HL-60/S4 (cell line): ENCODE results near the gene KIAA0232.
"Not testable (repeated sequence)": the region's sequence is repeated elsewhere in the genome, so short reads cannot be mapped to it uniquely, and the experiment has no call there.

Experiments used
- in situ Hi-C: fragments of 300-500 bp; cut with MboI; formaldehyde crosslinking; loops from 2 replicates; pipeline ENCODE4 v1.14.3; 2022; ENCODE audit warnings: low sequenced_read_pairs

KIAA0232 gene

DNA sequence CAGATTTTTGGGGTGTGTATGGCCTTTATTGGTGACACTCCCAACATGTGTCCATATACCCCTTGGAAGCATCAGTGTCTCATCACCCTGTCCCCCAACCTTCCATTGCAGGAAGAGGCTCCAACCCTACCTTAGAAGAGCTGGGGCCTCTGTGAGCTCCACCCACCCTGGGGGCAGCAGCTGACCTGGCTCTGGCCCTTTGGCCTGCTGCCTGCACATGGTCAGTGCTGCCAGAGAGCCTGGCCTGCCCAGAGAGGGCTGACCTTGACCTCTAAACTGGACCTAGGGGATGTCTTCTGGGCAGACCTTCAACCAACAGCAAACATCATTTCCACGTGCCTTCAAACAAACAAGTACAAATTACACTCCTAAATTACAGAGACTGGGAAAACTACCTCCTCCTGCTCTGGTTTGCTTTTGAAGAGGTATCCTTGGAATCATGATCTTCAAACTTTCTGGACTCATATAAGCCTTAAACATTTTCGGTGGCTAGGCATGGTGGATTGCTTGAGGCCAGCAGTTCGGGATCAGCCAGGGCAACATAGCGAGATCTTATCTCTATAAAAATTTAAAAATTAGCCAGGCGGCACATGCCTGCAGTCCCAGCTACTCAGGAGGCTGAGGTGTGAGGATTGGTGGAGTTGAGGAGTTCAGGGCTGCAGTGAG, 27.3 kb upstream of the KIAA0232 start:
- in situ Hi-C loops = no loop called here

DNA sequence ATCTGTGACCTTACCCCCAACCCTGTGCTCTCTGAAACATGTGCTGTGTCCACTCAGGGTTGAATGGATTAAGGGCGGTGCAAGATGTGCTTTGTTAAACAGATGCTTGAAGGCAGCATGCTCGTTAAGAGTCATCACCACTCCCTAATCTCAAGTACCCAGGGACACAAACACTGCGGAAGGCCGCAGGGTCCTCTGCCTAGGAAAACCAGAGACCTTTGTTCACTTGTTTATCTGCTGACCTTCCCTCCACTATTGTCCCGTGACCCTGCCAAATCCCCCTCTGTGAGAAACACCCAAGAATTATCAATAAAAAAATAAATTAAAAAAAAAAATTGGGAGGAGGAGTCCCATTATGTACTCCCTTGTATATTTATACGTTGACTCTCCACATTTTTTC, 26.2 kb upstream of the KIAA0232 start:
- in situ Hi-C loops = not testable (repeated sequence)

GRCh38 chr4:6758728-6759127, 23.8 kb upstream of the KIAA0232 start:
- in situ Hi-C loops = no loop called here

DNA sequence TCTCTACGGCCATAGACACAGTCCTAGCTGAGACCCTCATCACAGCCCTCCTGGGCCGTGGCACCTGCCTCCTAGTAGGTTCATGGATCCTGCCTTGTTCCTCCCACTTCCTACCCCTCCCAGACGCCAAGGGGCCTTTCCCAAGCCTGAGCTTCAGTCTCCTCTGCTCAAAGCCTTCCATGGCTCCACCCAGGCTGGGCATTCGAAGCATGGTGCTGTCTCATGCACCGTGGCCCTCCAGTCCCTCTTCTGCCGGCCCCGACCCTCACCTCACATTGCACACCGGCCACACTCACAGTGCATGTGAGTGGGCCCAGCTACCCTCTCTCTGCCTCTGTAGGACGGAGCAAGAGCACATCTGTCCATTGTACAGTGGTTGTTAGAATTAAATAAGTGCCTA, 21.7 kb upstream of the KIAA0232 start:
- in situ Hi-C loops = no loop called here

- in situ Hi-C loops = no loop called here
These were observed 20.6 kb upstream of the KIAA0232 start for GRCh38 chr4:6761649-6762615.

- in situ Hi-C loops = no loop called here
These were observed 19.1 kb upstream of the KIAA0232 start for GRCh38 chr4:6763330-6763851.

GRCh38 chr4:6764976-6765620, 17.4 kb upstream of the KIAA0232 start:
- in situ Hi-C loops = no loop called here

GRCh38 chr4:6765703-6766102, 16.8 kb upstream of the KIAA0232 start:
- in situ Hi-C loops = no loop called here

DNA sequence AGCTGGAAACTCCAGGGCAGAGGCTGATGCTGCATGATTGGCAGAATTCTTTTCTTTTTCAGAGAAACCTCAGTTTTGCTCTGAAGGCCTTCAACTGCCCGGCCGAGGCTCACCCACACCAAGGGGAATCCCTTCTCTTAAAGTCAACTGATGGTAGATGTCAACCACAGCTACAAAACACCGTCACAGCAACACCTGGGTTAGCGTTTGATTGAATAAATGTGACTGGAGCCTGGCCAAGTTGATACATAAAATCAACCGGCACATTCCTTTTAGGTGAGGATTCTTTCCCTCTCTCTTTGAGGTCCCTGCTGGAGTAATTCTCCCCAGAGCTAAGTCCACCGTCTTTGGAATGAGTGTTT, 15.2 kb upstream of the KIAA0232 start:
- in situ Hi-C loops = no loop called here

GRCh38 chr4:6767748-6768538, 14.6 kb upstream of the KIAA0232 start:
- in situ Hi-C loops = no loop called here

DNA sequence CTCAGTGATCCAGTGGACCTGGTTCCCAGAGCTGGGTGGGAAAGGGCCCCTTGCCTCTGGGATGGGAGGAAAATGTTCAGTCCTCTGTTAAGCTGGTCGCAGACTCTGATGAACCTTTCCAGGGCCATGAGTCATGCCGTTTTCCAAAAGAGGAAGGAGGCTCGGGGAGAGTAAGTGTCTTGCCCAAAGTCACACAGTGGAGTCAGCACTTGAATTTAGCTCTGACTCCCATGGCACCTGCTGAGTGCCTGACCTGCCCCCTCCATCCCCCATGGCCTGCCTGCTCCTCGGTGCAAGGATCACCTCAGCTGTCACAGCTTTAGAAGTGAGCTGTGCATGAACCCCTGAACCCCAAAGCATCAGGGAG, 14.0 kb upstream of the KIAA0232 start:
- in situ Hi-C loops = no loop called here

DNA sequence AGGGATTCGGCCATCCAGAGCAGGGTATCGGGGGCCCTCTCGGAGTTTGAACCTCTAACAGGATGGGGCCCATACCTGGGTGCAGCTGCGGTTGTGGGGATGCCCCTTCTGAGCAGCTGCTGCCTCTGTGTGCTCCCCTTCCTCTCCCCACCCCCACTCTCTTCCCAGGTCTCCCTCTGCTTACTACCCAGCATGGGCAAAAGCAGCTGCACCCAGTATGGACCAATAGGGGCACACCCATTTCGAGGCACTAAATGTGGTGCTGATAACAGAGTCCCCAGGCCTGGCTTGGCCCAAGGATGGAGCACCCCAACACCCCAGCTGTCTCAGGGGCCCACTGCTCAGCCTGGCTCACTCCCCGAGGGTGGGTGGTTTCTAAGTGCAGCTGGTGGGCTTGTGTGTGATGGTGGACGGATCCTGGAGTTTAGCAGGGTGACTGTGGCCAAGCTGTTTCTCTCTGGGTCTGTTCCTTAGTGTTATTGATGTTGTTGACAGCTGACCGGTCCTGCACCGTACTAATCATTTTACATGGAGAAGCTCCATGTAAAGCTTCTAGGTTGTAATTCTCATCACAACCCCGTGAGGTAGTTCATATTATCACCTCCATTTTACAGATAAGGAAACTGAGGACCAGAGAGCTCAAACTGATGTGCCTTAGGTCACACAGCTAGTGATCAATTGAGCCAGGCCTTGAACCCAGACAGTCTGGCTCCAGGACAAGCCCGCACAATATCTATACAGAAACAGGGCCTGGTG, 13.1 kb upstream of the KIAA0232 start:
- in situ Hi-C loops = no loop called here

DNA sequence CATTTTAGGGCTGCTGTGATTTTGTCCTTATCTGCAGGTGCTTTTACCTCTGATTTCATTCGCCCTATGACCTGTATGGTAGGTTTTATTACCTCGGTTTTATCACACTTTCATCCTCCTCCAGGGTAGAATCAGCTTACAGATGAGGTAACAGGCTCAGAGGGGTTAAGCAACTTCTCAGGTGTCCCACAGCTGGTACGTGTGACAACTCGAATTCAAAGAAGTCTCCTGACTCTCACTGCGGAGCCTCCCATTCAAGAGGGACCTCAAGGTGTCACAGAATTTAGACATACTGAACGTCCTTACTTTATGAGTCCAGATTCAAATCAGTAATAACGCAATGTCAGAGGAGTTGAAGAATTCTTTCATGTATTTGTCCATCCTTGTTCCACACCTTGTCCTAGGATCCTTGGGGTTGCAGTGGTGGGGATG, 12.5 kb upstream of the KIAA0232 start:
- in situ Hi-C loops = no loop called here

GRCh38 chr4:6770581-6771228, 11.8 kb upstream of the KIAA0232 start:
- in situ Hi-C loops = no loop called here

DNA sequence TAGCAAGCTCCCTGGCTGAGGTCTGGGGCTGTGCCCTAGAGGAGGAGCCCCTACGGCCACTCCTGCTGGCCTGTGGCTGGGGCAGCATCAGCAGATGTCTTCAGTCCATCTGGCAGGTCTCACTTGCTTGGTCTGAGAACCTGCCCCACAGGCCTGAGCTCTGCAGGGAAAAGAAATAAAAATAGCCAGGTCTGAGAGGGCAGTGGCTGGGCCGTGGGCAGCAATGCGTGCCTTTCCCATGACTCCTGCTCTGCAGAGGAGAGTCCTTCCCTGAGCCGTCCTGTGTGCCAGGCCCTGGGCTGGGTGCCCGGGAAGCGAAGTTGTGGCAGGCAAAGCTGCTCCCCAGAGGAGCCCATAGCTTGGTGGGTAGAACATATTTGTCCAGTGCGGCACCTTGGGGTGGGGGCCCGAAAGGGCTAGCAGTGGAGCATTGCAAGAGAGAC, 11.3 kb upstream of the KIAA0232 start:
- in situ Hi-C loops = no loop called here

DNA sequence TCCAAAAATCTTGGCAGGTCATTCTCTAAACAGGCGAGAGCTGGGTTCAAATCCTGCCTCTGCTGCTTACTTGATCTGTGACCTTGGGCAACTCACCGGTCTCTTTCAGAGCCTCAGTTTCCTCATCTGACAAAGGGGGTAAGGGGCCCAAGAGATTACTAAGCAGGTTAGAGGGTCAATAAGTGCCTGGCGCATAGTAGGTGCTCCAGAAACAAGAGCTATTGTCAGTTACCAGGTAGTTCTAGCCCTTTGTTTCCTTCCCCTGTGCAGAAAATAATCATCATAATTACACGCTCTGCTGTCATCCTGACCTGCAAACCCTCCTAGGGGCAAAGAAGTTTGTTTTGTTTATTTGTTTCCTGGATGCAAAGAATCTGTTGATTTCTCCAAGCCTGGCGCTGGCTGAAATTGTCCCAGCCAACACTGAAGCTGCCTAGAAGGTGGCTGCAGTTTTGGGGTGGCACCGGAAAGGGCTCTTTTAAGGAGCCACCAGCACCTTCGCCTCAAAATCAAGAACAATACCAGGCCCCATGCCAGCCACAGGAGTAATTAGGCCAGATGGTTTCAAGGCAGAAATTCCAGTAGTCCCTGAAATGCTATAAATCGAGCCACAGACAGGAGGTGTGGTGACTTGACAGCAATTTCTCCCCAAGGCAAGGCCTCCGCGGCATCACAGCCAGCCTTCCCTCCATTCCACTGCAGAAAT, 10.2 kb upstream of the KIAA0232 start:
- in situ Hi-C loops = no loop called here

- in situ Hi-C loops = no loop called here
These were observed 9.4 kb upstream of the KIAA0232 start for GRCh38 chr4:6773106-6773505.

DNA sequence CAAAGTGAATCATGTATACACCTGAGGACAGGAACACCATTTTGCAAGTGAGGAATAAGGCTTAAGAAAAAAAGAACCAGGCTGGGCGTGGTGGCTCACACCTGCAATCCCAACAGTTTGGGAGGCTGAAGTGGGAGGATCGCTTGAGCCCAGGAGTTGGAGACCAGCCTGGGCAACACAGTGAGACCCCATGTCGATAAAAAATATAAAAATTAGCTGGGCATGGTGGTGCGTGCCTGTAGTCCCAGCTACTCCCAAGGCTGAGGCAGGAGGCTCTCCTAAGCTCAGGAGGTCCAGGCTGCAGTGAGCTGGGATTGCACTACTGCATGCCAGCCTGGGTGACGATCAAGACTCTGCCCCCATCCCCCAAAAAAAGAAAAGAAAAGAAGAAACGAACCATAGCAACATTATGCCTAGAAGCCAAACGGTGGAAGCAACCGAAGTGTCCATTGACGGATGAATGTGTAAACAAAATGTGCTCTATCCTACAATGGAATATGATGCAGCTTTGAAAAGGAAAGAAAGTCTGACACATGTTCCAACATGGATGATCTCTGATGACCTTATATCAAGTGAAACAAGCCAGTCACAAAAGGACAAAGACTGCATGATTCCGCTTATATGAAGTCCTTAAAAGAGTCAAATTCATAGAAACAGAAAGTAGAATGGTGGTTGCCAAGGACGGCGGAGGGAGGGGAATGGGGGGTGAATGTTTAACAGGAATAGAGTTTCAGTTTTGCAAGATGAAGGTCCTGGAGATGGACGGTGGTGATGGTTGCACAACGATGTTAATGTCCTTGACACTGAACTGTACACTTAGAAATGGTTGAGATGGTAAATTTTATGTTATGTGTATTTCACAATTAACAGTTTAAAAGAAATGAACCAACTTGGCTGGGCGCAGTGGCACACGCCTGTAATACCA, 8.6 kb upstream of the KIAA0232 start:
- in situ Hi-C loops = no loop called here
